HG03520 (cell line): ENCODE results near the gene RPL10.
"Not testable (repeated sequence)": the region's sequence is repeated elsewhere in the genome, so short reads cannot be mapped to it uniquely, and the experiment has no call there.

Source experiments
- ATAC-seq: cut with Tn5 transposase; IDR thresholded peaks from one replicate; pipeline ENCODE4 v1.9.1; 2021; ENCODE audit warnings: mild to moderate bottlenecking, moderate library complexity; ENCODE audit not compliant: unreplicated experiment

The RPL10 gene

GRCh38 chrX:154399527-154400368 lies 1.6 kb downstream of the RPL10 start:
- no peak for ATAC-seq

DNA sequence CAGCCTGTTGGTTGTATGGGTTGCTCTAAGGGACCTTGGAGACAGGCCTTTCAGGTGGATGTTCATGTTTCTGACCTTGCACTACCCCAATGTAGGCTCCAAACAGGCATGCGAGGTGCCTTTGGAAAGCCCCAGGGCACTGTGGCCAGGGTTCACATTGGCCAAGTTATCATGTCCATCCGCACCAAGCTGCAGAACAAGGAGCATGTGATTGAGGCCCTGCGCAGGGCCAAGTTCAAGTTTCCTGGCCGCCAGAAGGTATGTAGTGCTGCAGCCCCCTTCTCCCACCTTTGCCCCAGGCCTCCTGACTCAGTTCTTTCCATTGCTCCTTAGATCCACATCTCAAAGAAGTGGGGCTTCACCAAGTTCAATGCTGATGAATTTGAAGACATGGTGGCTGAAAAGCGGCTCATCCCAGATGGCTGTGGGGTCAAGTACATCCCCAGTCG lies 2.2 kb downstream of the RPL10 start:
- ATAC-seq, result not testable (repeated sequence)

- no peak for ATAC-seq
Observed at GRCh38 chrX:154401045-154401799, 3.0 kb downstream of the RPL10 start.

- ATAC-seq, result no peak
Observed at GRCh38 chrX:154401918-154402621, 3.9 kb downstream of the RPL10 start.

DNA sequence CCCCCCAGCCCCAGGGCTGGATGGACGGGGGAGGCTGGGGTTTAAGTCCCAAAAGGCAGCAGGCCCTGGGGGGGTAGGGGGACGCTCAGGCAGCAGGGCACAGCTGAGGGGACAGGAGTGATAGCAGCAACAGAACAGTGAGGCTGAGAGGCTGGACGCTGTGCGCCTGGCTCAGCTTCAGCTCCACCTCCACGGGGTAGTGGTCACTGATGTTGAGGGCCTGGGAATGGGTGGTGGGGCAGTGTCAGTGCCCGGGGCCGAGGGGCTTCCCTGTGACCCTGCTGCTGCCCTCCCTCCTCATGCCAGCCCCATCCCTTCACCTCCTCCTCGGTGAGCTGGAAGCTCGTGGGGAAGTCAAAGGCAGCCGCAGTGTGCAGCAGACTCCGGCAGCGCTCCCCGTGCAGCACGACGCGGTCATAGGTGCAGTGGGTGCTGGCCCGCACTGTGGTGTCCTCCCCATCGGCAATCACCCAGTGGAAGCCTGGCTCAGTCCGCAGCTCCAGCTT lies 4.5 kb downstream of the RPL10 start:
- no peak for ATAC-seq

DNA sequence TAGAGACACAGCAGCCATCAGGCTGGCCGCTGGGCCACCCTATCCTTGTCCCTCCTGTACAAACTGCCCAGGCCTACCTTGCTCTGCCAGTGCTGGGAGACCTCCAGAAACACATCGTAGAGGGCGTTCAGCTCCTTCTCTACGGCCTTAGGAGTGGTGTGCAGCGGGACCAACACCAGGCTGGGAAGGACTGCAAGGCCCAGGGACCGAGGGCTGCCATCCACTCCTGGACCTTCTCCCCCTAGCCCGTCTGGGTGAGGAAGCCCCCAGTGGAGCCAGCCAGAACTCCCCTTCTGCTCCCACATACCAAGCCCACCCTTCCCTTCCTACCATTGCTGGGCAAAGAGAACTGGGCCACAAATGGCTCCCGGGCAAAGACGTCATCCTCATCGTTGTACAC lies 5.0 kb downstream of the RPL10 start:
- no peak for ATAC-seq

GRCh38 chrX:154403858-154404257 lies 5.7 kb downstream of the RPL10 start:
- ATAC-seq, result no peak

GRCh38 chrX:154404625-154405192 lies 6.5 kb downstream of the RPL10 start:
- ATAC-seq, result no peak

DNA sequence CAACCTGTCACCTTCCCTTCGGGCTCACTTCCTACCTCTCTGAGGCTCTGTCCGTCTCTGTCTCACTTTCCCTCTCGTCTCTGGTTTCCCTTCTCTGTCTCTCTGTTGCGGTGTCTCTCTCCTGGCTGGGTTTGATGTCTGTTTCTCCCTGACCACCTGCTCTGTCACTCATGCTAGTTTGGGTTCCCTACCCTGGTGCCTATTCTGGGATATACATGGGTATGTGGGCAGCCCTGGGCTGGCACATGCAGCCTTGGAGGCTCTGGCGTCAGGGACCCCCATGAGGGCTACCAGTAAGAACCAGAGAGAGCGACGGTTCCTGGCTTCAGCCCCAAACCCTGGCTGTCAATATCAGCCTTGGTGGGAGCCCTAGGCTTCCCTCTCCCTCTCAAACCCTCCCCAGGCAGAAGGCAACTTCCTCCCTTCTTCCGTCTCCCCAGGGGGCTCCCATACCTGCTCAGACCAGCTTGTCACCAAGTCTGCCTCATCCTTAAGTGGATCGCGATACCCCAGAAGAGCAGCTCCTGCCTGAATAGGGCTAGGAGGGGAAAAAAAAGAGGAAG lies 10.6 kb downstream of the RPL10 start:
- no peak for ATAC-seq

DNA sequence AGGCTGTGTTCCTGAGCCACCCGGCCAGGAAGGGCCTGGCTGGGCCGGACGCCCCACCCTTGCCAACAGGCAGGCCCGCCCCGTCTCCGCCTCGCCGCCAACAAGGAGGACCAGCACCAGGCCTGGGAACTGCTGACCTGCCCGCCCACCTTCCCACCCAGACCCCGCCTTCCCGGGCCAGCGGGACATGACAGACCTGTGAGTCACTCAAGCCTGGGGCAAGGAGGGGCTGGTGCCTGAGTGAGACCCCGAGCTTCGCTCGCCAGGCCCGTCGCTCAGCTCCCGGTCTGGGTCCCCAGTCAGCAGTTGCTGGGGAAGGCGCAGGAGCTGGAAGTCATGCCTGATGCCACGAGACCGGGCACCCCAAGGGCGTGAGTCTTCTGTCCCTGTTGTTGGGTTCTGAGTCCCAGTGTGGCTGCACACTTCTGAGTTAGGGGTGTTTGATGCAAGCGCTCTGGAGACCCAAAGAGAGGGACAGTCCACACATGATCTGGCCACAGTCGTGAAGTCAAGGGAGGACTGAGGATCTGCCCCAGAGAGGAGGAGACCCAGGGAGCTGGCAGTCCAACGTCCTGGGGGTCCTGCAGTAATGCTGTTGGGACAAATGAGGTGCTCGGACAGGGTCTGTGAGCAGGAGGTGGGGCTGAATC lies 11.2 kb downstream of the RPL10 start, which contains the start of gene DNASE1L1:
Gene DNASE1L1 (minus strand): TSS at position 33 of the 650 bp plus-strand sequence. CDS start 3,686 bp downstream, outside the sequence.
- no peak for ATAC-seq

- no peak for ATAC-seq
Observed at GRCh38 chrX:154411981-154412340, 13.8 kb downstream of the RPL10 start.

GRCh38 chrX:154412468-154412867 lies 14.3 kb downstream of the RPL10 start:
- no peak for ATAC-seq

DNA sequence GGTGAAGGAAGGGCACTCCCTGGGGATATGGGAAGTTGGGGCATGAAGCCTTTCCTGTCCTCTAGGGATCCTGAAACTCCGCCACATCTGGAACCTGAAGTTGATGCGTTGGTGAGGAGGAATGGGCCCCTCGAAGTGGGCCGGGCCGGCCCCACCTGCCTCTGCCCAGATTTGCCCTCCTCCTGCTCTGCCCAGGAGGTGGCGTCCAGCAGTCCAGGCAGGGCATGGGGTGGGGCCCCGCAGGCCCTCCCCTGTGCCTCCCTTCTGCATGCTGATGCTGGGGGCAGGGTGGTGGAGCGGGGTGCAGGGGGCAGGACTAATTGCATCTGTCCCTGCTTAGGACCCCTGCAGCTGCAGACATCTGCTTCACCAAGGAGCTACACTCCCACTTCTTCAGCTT lies 15.0 kb downstream of the RPL10 start:
- no peak for ATAC-seq

DNA sequence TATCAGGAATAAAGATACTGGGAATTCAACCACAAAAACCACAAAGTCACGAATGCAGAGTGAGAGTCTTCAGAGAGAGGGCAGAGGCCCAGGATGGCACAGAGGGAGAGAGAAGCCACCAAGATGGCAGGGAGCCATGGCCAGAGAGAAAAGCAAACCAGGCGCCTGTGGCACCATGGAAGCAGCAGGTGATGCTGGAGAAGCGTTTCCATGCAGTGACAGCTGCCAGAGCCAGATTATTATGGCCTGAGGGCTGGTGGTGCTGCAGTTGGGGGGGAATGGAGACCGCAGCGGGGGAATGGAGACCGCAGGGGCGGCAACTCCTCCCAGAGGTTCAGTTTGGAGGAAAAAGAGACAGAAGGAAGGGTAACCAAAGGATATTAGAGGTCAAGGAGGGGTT lies 19.0 kb downstream of the RPL10 start:
- ATAC-seq, result no peak

GRCh38 chrX:154419189-154419588 lies 21.0 kb downstream of the RPL10 start:
- no peak for ATAC-seq

GRCh38 chrX:154419688-154420401 lies 21.7 kb downstream of the RPL10 start:
- ATAC-seq, result no peak

- no peak for ATAC-seq
Observed at GRCh38 chrX:154420402-154420756, 22.2 kb downstream of the RPL10 start.

GRCh38 chrX:154426916-154427770 lies 29.0 kb downstream of the RPL10 start:
- ATAC-seq, result no peak
